Measurements from ENCODE around the gene ILKAP. TPM values are rescaled to one million over a fixed set of nuclear protein-coding genes. Genes with fewer than 3 reads are reported as not detected.

ILKAP gene
- polyA plus RNA-seq, 6 donors from 2014 or later: 37.4 to 51.4 (median 48.4) TPM

DNA sequence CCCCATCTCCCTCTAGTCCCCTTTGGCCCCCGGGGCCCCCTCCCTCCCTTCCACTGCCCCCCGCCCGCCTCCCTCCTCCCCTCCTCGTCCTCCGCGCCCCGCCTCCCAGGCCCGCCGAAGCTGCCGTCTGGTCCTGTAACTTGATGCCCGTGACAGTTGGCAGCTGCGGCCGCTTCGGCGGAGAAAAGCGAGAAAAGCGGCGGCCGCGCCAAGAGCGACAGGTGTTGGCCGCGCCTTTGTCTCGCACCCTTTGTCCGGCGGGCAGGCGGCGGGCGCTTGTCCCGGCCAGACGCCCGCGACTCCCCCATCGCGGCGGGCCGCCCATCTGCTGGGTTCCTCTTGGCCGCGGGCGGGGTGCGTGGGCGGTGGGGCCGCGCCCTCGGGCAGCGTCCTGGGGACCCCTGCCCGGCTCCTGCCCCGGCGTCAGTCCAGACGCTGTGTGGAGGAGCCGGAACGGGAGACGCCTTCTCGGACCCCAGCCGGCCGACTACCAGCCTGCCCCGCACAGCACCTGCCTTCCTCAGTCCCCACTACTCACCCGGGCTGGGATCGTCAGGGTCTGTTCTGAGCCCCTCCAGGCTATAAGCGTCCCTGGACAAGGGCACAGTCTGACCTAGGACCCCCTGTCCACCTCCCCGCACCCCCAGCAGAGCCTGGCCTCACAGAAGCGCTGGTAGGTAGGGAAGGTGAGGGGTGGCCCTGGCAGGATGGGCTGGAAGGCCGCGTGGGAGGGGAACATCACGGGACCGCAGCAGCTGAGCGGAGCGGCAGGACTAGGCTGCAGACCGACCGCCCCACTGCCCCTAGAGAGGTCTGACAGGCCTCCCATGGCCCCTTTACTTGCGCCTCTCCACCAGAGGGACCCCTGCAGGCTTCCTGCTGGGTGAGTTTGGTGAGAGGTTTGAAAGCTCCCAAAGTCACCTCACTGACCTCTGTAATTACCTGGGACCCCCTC lies 37.5 kb upstream of the ILKAP start:
- H3K4me1 Mint-ChIP-seq: peaks cover 5 to 7% (median 6%) of the 10 kb centered on the region in 3 donors
- ATAC-seq (ENCODE audit: low read depth in 2 of 2) (no peak), DNase-seq (no peak)
- H3K27ac Mint-ChIP-seq: peak overlapping the region in 1 of 6 donors; percentile 51
- peaks cover 7 to 17% (median 10%) of the 10 kb centered on the region in 3 donors for H3K27me3 Mint-ChIP-seq
- peaks cover 1 to 4% of the 10 kb centered on the region in 2 donors for H3K36me3 Mint-ChIP-seq
- peaks cover 0 to 2% (median 0%) of the 10 kb centered on the region in 7 donors for H3K9me3 Mint-ChIP-seq
- peak overlapping the region; percentile 25 to 94 (median 76) for H3K4me3 Mint-ChIP-seq

DNA sequence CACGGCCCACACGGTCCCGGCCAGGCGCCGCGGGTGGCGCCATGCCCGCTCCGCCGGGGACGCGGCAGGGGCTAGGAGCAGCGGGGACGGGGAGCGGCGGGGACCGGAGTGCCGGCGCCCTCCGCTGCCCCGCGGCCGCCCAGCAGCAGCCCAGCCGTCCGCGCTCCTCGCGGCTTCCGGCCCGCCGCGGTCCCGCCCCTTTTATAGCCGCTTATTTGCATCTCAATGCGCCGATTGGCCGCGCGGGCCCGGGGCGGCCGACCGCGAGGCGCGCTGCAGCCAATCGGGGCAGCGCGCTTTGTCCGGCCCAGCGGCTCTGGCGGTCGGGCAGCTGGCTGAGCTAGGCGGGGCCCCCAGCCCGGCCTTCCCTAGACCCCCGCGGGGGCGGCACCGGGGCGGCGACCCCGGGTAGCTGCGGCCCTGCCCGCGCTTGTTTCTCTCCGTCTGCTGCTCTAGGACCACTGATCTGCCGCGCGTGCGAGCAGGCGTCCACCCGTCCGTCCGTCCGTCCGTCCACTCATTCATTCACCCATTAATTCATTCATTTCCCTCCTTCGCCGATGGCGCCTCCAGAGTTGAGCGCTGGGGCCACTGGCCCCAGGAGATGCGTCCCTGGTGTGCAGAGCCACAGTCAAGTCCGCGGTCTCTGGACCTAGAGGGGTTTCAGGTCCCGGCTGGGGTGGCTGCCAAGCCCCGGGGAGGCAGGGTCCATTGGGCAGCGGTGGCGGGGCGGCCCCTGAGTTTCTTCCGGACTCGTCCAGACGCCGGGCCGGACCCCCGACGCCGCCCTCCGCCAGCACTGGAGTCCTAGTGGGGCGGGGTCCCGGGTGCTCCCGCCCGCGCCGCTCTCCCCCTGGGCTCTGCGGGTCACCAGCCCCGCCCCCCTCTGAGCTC lies 36.6 kb upstream of the ILKAP start, which contains the start of gene HES6:
TSS of gene HES6 (minus strand) at position 176 of the 894 bp plus-strand sequence. CDS start at position 43, 133 bp downstream.
- DNase-seq: peak; percentile 82
- Mint-ChIP-seq H3K4me1 (peaks cover 8 to 10% (median 9%) of the 10 kb centered on the region in 3 donors), H3K9me3 (peaks cover 0 to 2% (median 0%) of the 10 kb centered on the region in 7 donors), H3K36me3 (no peaks in the 10 kb centered on the region), H3K27me3 (peaks cover 16 to 26% (median 20%) of the 10 kb centered on the region in 3 donors), H3K27ac (peak within 1 kb of the TSS in 4 of 6 donors; percentile 23 to 96 (median 71)), H3K4me3 (peak within 1 kb of the TSS; percentile 84 to 94 (median 92))
- ATAC-seq (ENCODE audit: low read depth in 2 of 2): peak; percentile 82 to 87

DNA sequence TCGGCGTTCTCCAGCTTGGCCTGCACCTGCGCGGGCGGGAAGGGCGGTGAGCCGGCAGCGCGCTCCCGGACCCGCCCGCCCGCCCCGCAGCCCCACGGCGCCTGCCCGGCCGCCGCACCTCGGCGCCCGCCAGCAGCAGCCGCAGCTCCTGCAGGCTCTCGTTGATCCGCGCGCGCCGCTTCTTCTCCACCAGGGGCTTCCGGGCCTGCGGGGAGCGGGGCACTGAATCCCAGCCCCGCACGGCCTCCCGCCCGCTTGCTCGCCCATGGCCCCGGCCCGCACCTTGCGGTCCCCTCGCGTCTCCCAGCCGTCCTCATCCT lies 36.0 kb upstream of the ILKAP start:
- Mint-ChIP-seq H3K27ac (no peak overlapping the region), H3K4me3 (peak overlapping the region in 4 of 8 donors; percentile 35 to 86 (median 75)), H3K4me1 (peaks cover 10 to 11% (median 10%) of the 10 kb centered on the region in 3 donors), H3K27me3 (peaks cover 20 to 28% (median 23%) of the 10 kb centered on the region in 3 donors), H3K9me3 (peaks cover 0 to 2% (median 0%) of the 10 kb centered on the region in 7 donors), H3K36me3 (no peaks in the 10 kb centered on the region)
- DNase-seq: no peak
- ATAC-seq (ENCODE audit: low read depth in 2 of 2): peak; percentile 24 to 39

DNA sequence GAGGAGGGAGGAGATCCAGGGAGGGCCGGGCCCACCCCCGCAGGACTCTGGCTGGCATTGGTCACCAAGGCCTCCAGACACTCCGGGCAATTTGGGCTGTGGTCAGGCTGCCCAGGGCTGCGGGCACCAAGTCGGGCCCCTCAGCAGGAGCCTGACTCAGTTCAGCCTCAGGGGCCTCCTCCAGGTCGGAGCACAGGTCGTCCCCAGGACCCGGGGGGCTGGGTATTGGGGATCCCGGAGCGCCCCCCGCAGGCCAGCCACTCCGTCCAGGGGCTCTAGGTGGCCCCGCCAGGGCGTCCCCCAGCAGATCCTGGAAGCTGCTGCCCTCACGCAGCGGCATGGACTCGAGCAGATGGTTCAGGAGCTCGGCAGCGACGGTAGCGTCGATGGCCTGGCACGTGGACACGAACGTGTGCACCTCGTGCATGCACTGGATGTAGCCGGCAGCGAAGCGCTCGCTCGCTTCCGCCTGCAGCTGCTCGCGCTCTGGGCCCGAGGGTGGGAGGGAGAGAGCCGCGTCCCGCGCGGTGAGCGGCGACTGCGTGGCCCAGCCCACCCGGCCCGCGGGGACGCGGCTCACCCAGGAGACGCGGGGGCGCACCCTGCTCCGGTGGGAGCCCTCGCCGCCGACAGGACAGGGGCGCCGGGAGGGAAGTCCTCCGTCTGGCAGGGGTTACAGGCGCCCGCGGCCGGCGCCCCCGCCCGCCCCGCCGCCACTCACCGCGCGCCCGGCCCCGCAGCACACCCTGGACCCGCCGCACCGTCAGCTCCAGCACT lies 35.5 kb upstream of the ILKAP start:
- peak; percentile 47 to 56 for ATAC-seq (ENCODE audit: low read depth in 2 of 2)
- Mint-ChIP-seq H3K9me3 (peaks cover 0 to 2% (median 0%) of the 10 kb centered on the region in 7 donors), H3K4me3 (peak overlapping the region in 7 of 8 donors; percentile 56 to 82 (median 66))

DNA sequence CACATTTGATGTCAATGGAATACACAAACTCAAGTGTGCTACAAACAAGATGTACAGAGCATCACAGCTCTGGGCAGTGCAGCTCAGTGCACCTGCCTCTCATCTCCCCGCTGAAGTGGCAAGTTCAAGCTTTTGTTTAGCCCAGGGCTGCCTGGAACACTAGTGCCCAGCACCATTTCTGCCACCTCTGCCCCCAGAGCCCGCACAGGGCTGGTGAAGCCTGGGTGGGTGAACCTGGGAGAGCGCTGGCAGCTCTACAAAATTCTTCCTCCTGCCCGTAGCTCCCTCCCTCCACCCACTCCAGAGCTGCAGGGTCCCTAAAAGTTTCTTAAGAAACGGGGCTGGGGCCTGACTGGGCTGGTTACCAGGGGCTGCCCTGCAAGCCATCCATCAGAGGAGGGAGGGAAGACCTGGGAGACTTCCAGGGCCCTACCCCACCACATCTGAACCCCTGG lies 34.8 kb upstream of the ILKAP start:
- no peak overlapping the region for H3K27ac Mint-ChIP-seq
- H3K36me3 Mint-ChIP-seq: no peaks in the 10 kb centered on the region
- H3K9me3 Mint-ChIP-seq: peaks cover 0 to 2% (median 0%) of the 10 kb centered on the region in 7 donors
- no peak for ATAC-seq (ENCODE audit: low read depth in 2 of 2)
- H3K27me3 Mint-ChIP-seq: peaks cover 20 to 30% (median 28%) of the 10 kb centered on the region in 3 donors
- no peak for DNase-seq
- peaks cover 13 to 20% (median 15%) of the 10 kb centered on the region in 3 donors for H3K4me1 Mint-ChIP-seq
- H3K4me3 Mint-ChIP-seq: peak overlapping the region; percentile 48 to 82 (median 73)

More for the DNA sequence above, 35.5 kb upstream of the ILKAP start:
- Mint-ChIP-seq H3K4me1 (peaks cover 10 to 14% (median 10%) of the 10 kb centered on the region in 3 donors), H3K27ac (no peak overlapping the region), H3K27me3 (peaks cover 20 to 28% (median 24%) of the 10 kb centered on the region in 3 donors), H3K36me3 (no peaks in the 10 kb centered on the region)
- DNase-seq: peak; percentile 42

DNA sequence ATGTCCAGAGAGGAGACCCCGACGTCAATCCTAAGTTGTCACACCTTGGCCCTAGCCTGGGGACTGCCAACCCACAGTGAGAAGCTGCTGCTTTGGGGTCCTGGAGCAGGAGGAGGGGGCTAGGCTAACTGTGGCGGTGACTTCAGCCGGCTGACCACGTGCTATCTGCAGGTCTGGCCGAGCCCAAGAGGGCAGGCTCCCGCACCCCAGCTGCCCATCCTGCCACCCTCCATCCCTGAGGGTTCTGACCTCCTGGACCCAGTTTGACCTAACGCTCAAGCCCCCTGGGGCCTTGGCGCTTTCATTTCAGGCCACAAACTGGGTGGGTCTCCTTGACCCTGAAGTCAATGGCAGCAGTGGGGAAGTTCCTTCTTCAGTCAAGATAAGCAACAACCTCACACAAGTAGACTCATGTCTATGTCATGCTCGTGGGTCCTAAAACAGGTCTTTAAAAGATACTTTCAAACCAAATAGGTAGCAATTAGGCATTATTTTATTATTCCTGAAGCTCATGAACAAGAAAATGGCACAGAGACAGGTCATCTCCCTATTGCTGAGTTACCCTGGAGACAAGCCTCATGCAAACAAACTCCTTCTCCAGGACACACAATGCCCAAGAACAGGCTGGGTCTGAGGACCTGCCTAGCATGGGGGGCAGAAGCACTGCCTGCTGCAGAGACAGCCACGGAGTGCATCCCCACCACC lies 34.1 kb upstream of the ILKAP start:
- H3K4me3 Mint-ChIP-seq: peak overlapping the region in 6 of 8 donors; percentile 35 to 82 (median 68)
- peaks cover 0 to 2% (median 0%) of the 10 kb centered on the region in 7 donors for H3K9me3 Mint-ChIP-seq
- peaks cover 20 to 32% (median 28%) of the 10 kb centered on the region in 3 donors for H3K27me3 Mint-ChIP-seq

DNA sequence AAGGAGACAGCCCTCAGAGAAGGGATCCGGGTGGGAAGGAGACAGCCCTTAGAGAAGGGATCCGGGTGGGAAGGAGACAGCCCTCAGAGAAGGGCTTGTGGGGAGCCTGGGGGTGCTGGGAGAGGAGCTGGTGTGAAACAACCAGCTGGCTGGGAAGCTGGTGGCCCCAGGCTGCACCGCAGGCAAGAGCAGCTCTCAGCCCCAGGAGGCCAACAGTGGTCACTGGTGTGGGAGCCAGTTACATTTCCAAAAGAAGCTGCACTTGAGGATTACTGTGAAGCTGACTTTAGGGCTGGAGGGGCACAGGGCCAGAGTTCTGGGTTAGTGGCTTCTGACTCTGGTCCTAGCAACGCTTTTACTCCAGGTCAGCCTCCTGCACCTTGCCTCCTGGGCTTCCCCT lies 33.1 kb upstream of the ILKAP start:
- peaks cover 20 to 37% (median 28%) of the 10 kb centered on the region in 3 donors for H3K27me3 Mint-ChIP-seq

More for the DNA sequence above, 34.1 kb upstream of the ILKAP start:
- peaks cover 13 to 22% (median 15%) of the 10 kb centered on the region in 3 donors for H3K4me1 Mint-ChIP-seq
- H3K27ac Mint-ChIP-seq: no peak overlapping the region
- ATAC-seq (ENCODE audit: low read depth in 2 of 2): no peak
- H3K36me3 Mint-ChIP-seq: no peaks in the 10 kb centered on the region
- DNase-seq: no peak

DNA sequence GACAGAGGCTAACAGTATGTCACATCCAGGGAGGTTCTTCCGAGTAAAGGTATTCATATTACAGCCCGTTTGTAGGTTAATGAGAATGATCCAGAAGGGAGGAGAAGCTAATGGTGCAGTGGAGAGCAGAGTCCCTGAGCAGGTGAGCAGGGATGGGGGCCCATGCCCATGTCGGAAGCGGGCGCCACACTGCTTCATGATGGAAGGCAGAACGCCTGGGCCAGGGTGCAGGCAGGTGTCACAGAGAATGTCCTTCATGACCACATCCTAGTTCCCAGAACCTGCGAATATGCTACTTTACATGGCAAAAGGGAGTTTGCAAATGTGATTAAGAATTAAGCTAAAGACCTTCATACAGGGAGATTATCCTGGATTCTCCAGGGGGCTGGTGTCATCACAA lies 32.4 kb upstream of the ILKAP start:
- H3K4me3 Mint-ChIP-seq: peak overlapping the region in 4 of 8 donors; percentile 5 to 86 (median 42)
- peaks cover 17 to 38% (median 26%) of the 10 kb centered on the region in 3 donors for H3K4me1 Mint-ChIP-seq
- H3K9me3 Mint-ChIP-seq: peaks cover 0 to 4% (median 0%) of the 10 kb centered on the region in 7 donors
- H3K27me3 Mint-ChIP-seq: peaks cover 20 to 37% (median 28%) of the 10 kb centered on the region in 3 donors
- no peaks in the 10 kb centered on the region for H3K36me3 Mint-ChIP-seq
- no peak for ATAC-seq (ENCODE audit: low read depth in 2 of 2)
- no peak overlapping the region for H3K27ac Mint-ChIP-seq
- no peak for DNase-seq

More for the DNA sequence above, 33.1 kb upstream of the ILKAP start:
- no peak for ATAC-seq (ENCODE audit: low read depth in 2 of 2)
- no peak for DNase-seq
- Mint-ChIP-seq H3K4me3 (peak overlapping the region in 2 of 8 donors; percentile 65 to 80), H3K9me3 (peaks cover 0 to 3% (median 0%) of the 10 kb centered on the region in 7 donors), H3K36me3 (no peaks in the 10 kb centered on the region), H3K27ac (no peak overlapping the region), H3K4me1 (peaks cover 17 to 31% (median 23%) of the 10 kb centered on the region in 3 donors)

DNA sequence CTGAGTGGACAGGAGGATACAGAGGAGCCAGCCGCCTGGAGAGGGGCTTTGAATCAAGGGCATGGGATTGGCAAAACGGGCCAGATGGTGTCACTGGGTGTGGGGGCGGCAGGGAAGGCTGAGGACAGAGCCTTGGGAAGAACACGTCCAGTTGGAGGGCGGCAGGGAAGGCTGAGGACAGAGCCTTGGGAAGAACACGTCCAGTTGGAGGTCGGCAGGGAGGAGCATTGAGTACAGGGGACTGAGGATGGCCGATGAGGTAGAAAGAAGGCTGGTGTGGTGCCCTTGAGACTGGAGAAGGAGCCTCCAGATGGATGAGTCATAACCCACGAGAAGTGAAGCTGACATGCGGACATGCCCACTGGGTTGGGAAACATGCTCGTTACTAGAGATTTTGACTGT lies 31.8 kb upstream of the ILKAP start:
- H3K9me3 Mint-ChIP-seq: peaks cover 0 to 4% (median 0%) of the 10 kb centered on the region in 7 donors
- no peaks in the 10 kb centered on the region for H3K36me3 Mint-ChIP-seq
- H3K4me1 Mint-ChIP-seq: peaks cover 21 to 41% (median 31%) of the 10 kb centered on the region in 3 donors
- H3K27me3 Mint-ChIP-seq: peaks cover 20 to 40% (median 27%) of the 10 kb centered on the region in 3 donors
- H3K27ac Mint-ChIP-seq: no peak overlapping the region
- ATAC-seq (ENCODE audit: low read depth in 2 of 2): no peak
- DNase-seq: no peak
- H3K4me3 Mint-ChIP-seq: peak overlapping the region in 5 of 8 donors; percentile 45 to 86 (median 77)

DNA sequence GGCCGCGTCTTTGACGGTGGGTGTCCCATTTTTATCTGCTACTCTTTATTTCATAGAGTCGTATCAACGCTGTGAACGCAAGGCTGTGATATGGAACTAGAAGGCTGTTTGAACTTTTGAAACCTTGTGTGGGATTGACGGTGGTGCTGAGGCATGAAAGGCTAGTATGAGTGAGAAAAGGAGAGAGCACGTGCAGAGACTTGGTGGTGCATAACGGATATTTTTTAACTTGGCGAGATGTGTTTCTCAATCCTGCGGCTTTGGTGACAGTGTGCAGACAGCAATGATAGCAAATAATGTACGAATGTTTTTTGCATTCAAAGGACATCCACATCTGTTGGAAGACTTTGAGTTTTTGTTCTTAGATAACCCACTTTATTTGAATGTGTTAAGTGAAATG lies 30.1 kb upstream of the ILKAP start:
- H3K4me1 Mint-ChIP-seq: peaks cover 24 to 40% (median 32%) of the 10 kb centered on the region in 3 donors
- H3K27ac Mint-ChIP-seq: no peak overlapping the region
- peak overlapping the region in 6 of 8 donors; percentile 21 to 80 (median 68) for H3K4me3 Mint-ChIP-seq
- DNase-seq: no peak
- H3K27me3 Mint-ChIP-seq: peaks cover 20 to 39% (median 24%) of the 10 kb centered on the region in 3 donors
- H3K36me3 Mint-ChIP-seq: no peaks in the 10 kb centered on the region
- no peak for ATAC-seq (ENCODE audit: low read depth in 2 of 2)
- H3K9me3 Mint-ChIP-seq: peaks cover 0 to 4% (median 0%) of the 10 kb centered on the region in 7 donors

DNA sequence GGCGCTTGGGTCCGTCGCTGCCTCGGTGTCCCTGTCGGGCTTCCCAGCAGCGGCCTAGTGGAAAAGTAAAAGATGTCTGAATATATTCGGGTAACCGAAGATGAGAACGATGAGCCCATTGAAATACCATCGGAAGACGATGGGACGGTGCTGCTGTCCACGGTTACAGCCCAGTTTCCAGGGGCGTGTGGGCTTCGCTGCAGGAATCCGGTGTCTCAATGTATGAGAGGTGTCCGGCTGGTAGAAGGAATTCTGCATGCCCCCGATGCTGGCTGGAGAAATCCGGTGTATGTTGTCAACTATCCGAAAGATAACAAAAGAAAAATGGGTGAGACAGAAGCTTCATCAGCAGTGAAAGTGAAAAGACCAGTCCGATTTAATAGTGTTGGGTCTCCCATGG lies 28.3 kb upstream of the ILKAP start:
- H3K4me3 Mint-ChIP-seq: peak overlapping the region; percentile 63 to 96 (median 88)
- peaks cover 0 to 8% of the 10 kb centered on the region in 2 donors for H3K36me3 Mint-ChIP-seq
- DNase-seq (no peak), ATAC-seq (ENCODE audit: low read depth in 2 of 2) (no peak)
- H3K9me3 Mint-ChIP-seq: peaks cover 0 to 4% (median 0%) of the 10 kb centered on the region in 7 donors
- H3K27me3 Mint-ChIP-seq: peaks cover 14 to 39% (median 20%) of the 10 kb centered on the region in 3 donors
- H3K27ac Mint-ChIP-seq: peak overlapping the region in 3 of 6 donors; percentile 69 to 91 (median 74)
- H3K4me1 Mint-ChIP-seq: peaks cover 32 to 40% (median 33%) of the 10 kb centered on the region in 3 donors

Measured in naive B cell (primary cell).